ENCODE results near the gene KCTD7. TPM values are rescaled to one million over a fixed set of nuclear protein-coding genes. Genes with fewer than 3 reads are reported as not detected.

KCTD7 gene
- 3.7 and 10.5 TPM in 2 replicates for total RNA-seq

GRCh38 chr7:66628361-66629221 is at the start of gene KCTD7:
Gene KCTD7, plus strand, starts transcription at chr7:66628881. Its CDS starts 184 bp downstream, at chr7:66629065.

Other genes starting within 250 kb of the KCTD7 start
- gene RABGEF1, start 111.9 kb downstream of the KCTD7 start, total RNA-seq = 15.8 and 23.0 TPM in 2 replicates